Endodermal cell (in vitro differentiated cells): ENCODE data around the gene NSUN2. TPM values are rescaled to one million over a fixed set of nuclear protein-coding genes. Genes with fewer than 3 reads are reported as not detected.

Experiments used
- DNase-seq: peaks from one replicate; pipeline ENCODE4 v3.0.0-alpha.2; 2017
- H3K27ac ChIP-seq: 2 replicates; pipeline ENCODE4 v1.5.1; 2013; ENCODE audit warnings: mild to moderate bottlenecking, low read depth, low read length, moderate library complexity
- H3K27me3 ChIP-seq: 2 replicates; pipeline ENCODE4 v1.6.1; 2013; ENCODE audit warnings: mild to moderate bottlenecking, low read length, moderate library complexity; ENCODE audit not compliant: insufficient read depth, control insufficient read depth, poor library complexity, severe bottlenecking
- H3K36me3 ChIP-seq: 2 replicates; pipeline ENCODE4 v1.7.0; 2013; ENCODE audit warnings: mild to moderate bottlenecking, low read length, moderate library complexity; ENCODE audit not compliant: control insufficient read depth, insufficient read depth
- H3K4me1 ChIP-seq: one replicate; pipeline ENCODE4 v1.7.0; 2013; ENCODE audit warnings: low read length; ENCODE audit not compliant: control insufficient read depth, insufficient read depth
- H3K4me3 ChIP-seq: 2 replicates; pipeline ENCODE4 v1.5.1; 2013; ENCODE audit warnings: mild to moderate bottlenecking, low read length, moderate library complexity
- H3K9ac ChIP-seq: 2 replicates; pipeline ENCODE4 v1.6.1; 2013; ENCODE audit warnings: mild to moderate bottlenecking, low read length, moderate library complexity; ENCODE audit not compliant: poor library complexity, severe bottlenecking; ENCODE audit errors: extremely low read depth
- H3K9me3 ChIP-seq: 2 replicates; pipeline ENCODE4 v1.6.1; 2013; ENCODE audit warnings: mild to moderate bottlenecking, low read length, moderate library complexity; ENCODE audit not compliant: control insufficient read depth
- H3K27ac Mint-ChIP-seq: 2 replicates; pipeline ENCODE4 v1.8.0; 2020; ENCODE audit warnings: mixed read lengths
- H3K27me3 Mint-ChIP-seq: 2 replicates; pipeline ENCODE4 v1.8.0; 2021; ENCODE audit warnings: mild to moderate bottlenecking, mixed read lengths; ENCODE audit not compliant: insufficient read depth
- H3K36me3 Mint-ChIP-seq: 2 replicates; pipeline ENCODE4 v1.8.0; 2020; ENCODE audit warnings: low read depth, mixed read lengths
- H3K4me1 Mint-ChIP-seq: 2 replicates; pipeline ENCODE4 v1.8.0; 2020; ENCODE audit warnings: mixed read lengths
- H3K4me3 Mint-ChIP-seq: 2 replicates; pipeline ENCODE4 v1.8.0; 2020; ENCODE audit warnings: mild to moderate bottlenecking, moderate library complexity, mixed read lengths
- H3K9me3 Mint-ChIP-seq: 2 replicates; pipeline ENCODE4 v1.8.0; 2020; ENCODE audit warnings: mild to moderate bottlenecking, mixed read lengths
- WGBS, 2 experiments: methylation state at CpG; one replicate each; pipeline versions ENCODE4 v1.1.5 to v1.1.7; 2013; ENCODE audit warnings: missing lambda C conversion rate in 2 of 2, mixed read lengths in 1 of 2; ENCODE audit not compliant: insufficient coverage in 1 of 2, insufficient read length in 1 of 2; 5-methylcytosine and 5-hydroxymethylcytosine counted together
- total RNA-seq, 2 donors: library from RNA; stranded (reverse); fragmentation: NEBNext Ultra II Directional in 1 of 2; extraction: Animal tissue kit (Norgen Biotek cat#: 25700) in 1 of 2; gene quantifications; 2 replicates in 1 of 2; 3 replicates in 1 of 2; pipeline ENCODE4 v1.2.1, GENCODE V29; 2021
- TF ChIP-seq, protein P1 (sequence below): fragments of 200-600 bp; sonication (generic); conservative IDR thresholded peaks from 2 replicates; pipeline ENCODE4 v1.5.0; 2021; ENCODE audit warnings: antibody characterized with exemption, mild to moderate bottlenecking

NSUN2 gene
- total RNA-seq, 2 donors from 2014 or later: 71.8 to 90.8 TPM

DNA sequence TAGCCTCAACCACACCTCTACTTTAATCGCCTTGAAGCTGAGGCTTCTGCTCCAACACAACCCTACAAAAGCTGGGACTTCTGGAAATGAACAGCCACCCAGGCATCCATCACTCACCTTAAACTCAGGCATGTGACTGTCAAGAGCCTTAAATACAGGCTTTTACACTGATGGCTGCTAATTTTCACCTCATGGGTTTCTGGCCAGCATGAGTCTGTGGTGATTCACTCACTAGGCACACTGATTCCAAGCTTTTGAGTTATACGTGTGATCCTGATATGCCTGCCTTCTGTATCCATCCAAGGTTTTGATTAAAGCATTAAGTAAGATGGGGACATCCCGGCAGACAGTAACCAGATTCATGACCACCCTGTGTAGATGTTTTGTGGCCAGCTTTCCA lies 8.9 kb downstream of the NSUN2 start:
- H3K27ac Mint-ChIP-seq: no peak overlapping the region
- H3K36me3 ChIP-seq: peaks cover 92% of the 10 kb centered on the region
- H3K27ac ChIP-seq: no peak overlapping the region
- H3K4me1 Mint-ChIP-seq: no peaks in the 10 kb centered on the region
- peaks cover 10% of the 10 kb centered on the region for H3K9me3 ChIP-seq
- H3K27me3 ChIP-seq: no peaks in the 10 kb centered on the region
- H3K4me1 ChIP-seq: no peaks in the 10 kb centered on the region
- H3K9ac ChIP-seq: no peak overlapping the region
- no peak overlapping the region for H3K4me3 ChIP-seq
- no peak overlapping the region for H3K4me3 Mint-ChIP-seq
- no peaks in the 10 kb centered on the region for H3K27me3 Mint-ChIP-seq
- TF ChIP-seq, protein P1, sequence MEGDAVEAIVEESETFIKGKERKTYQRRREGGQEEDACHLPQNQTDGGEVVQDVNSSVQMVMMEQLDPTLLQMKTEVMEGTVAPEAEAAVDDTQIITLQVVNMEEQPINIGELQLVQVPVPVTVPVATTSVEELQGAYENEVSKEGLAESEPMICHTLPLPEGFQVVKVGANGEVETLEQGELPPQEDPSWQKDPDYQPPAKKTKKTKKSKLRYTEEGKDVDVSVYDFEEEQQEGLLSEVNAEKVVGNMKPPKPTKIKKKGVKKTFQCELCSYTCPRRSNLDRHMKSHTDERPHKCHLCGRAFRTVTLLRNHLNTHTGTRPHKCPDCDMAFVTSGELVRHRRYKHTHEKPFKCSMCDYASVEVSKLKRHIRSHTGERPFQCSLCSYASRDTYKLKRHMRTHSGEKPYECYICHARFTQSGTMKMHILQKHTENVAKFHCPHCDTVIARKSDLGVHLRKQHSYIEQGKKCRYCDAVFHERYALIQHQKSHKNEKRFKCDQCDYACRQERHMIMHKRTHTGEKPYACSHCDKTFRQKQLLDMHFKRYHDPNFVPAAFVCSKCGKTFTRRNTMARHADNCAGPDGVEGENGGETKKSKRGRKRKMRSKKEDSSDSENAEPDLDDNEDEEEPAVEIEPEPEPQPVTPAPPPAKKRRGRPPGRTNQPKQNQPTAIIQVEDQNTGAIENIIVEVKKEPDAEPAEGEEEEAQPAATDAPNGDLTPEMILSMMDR: no peak
- H3K9me3 Mint-ChIP-seq: no peaks in the 10 kb centered on the region
- WGBS, 2 experiments: 77 to 78% methylated on average over 3 of the region's 3 CpGs
- peaks cover 78% of the 10 kb centered on the region for H3K36me3 Mint-ChIP-seq
- DNase-seq: no peak

DNA sequence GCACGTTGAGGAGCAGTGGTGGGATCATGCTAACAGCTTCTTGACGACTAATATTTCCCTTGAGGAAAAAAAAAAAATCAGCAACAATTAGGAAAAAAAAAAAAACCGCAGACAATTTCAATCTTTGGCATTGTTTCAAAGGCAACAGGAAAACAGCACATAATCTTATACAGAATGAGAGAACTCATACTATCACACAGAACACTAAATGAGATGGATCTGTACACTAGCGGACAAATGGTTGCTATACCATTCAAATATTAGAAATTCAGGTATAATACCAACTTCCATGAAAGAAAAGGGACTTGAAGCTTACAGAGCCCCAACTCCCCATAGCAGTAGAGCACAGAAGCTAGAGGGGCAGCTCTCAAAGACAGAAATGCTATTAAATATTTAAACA lies 9.6 kb downstream of the NSUN2 start:
- H3K9me3 Mint-ChIP-seq: no peaks in the 10 kb centered on the region
- H3K4me1 Mint-ChIP-seq: no peaks in the 10 kb centered on the region
- no peak overlapping the region for H3K27ac ChIP-seq
- no peaks in the 10 kb centered on the region for H3K27me3 Mint-ChIP-seq
- no peak overlapping the region for H3K9ac ChIP-seq
- WGBS, 2 experiments: 90 to 95% methylated on average over 2 to 4 of the region's 4 CpGs
- DNase-seq: no peak
- H3K27ac Mint-ChIP-seq: no peak overlapping the region
- no peak overlapping the region for H3K4me3 ChIP-seq
- TF ChIP-seq, protein P1: no peak
- no peaks in the 10 kb centered on the region for H3K4me1 ChIP-seq
- H3K36me3 ChIP-seq: peaks cover 92% of the 10 kb centered on the region
- peaks cover 76% of the 10 kb centered on the region for H3K36me3 Mint-ChIP-seq
- no peak overlapping the region for H3K4me3 Mint-ChIP-seq
- H3K9me3 ChIP-seq: peaks cover 10% of the 10 kb centered on the region
- H3K27me3 ChIP-seq: no peaks in the 10 kb centered on the region

DNA sequence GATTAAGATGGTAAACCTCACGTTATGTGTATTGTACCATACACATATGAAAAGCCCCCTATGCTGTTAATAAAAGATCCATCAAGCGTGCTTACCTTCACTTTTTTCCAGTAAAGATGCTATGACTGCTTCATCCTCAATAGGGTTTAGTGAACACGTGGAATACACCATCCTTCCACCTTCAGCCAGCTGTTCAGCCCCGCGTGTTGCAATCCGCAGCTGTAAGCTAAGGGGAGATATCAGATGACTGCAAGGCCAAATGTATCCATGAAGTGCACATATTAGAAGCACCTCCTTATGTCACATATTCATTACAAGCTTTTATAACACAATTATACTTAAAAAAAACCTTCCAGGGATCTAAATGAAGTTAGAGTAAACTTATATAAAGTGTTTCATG lies 16.2 kb downstream of the NSUN2 start:
- Histone ChIP-seq H3K4me3 (no peak overlapping the region), H3K36me3 (peaks cover 87% of the 10 kb centered on the region), H3K27ac (no peak overlapping the region), H3K4me1 (peaks cover 4% of the 10 kb centered on the region), H3K27me3 (no peaks in the 10 kb centered on the region), H3K9me3 (no peaks in the 10 kb centered on the region), H3K9ac (no peak overlapping the region)
- Mint-ChIP-seq H3K4me3 (no peak overlapping the region), H3K27me3 (no peaks in the 10 kb centered on the region), H3K27ac (no peak overlapping the region), H3K4me1 (peaks cover 10% of the 10 kb centered on the region), H3K36me3 (peaks cover 76% of the 10 kb centered on the region), H3K9me3 (no peaks in the 10 kb centered on the region)
- WGBS, 2 experiments: 94 to 95% methylated on average over 6 of the region's 6 CpGs
- TF ChIP-seq, protein P1: no peak
- no peak for DNase-seq
